HG03064 (cell line): ENCODE measurements around the gene FBLL1.
"Not testable (repeated sequence)": the region's sequence is repeated elsewhere in the genome, so short reads cannot be mapped to it uniquely, and the experiment has no call there.

ENCODE experiments used
- ATAC-seq: cut with Tn5 transposase; IDR thresholded peaks from one replicate; pipeline ENCODE4 v1.9.1; 2021; ENCODE audit warnings: low read depth; ENCODE audit not compliant: unreplicated experiment

The FBLL1 gene

GRCh38 chr5:168550656-168551055 lies 21.6 kb downstream of the FBLL1 start:
- no peak for ATAC-seq

- no peak for ATAC-seq
Observed at GRCh38 chr5:168552146-168552545, 23.0 kb downstream of the FBLL1 start.

GRCh38 chr5:168553377-168554130 lies 24.4 kb downstream of the FBLL1 start:
- ATAC-seq = no peak

GRCh38 chr5:168557389-168557788 lies 28.3 kb downstream of the FBLL1 start:
- ATAC-seq = no peak

DNA sequence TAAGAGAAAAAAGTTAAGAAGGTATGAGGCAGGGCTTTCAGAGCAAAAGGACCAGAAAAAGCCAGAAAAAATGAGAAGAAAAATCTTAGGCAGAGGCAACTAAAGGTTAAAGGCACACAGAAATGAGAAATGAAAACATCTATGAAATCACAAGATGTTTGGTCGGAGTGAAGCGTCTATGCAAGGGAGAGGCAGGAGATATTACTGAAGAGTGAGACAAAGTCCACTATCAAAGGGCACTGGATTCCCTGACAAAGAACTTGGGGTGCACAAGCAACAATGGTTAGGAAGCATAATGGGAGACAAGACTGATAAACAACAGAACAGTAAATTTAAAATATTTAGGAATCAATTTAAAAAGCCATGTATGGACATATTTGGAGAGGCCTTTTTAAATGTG lies 33.2 kb downstream of the FBLL1 start:
- no peak for ATAC-seq

GRCh38 chr5:168563959-168564358 lies 34.9 kb downstream of the FBLL1 start:
- ATAC-seq = no peak

- ATAC-seq = no peak
Observed at GRCh38 chr5:168568738-168569137, 39.6 kb downstream of the FBLL1 start.

- ATAC-seq = no peak
Observed at GRCh38 chr5:168570490-168571328, 41.6 kb downstream of the FBLL1 start.

- not testable (repeated sequence) for ATAC-seq
Observed at GRCh38 chr5:168573663-168574062, 44.6 kb downstream of the FBLL1 start.

GRCh38 chr5:168574156-168574555 lies 45.1 kb downstream of the FBLL1 start:
- ATAC-seq = not testable (repeated sequence)

DNA sequence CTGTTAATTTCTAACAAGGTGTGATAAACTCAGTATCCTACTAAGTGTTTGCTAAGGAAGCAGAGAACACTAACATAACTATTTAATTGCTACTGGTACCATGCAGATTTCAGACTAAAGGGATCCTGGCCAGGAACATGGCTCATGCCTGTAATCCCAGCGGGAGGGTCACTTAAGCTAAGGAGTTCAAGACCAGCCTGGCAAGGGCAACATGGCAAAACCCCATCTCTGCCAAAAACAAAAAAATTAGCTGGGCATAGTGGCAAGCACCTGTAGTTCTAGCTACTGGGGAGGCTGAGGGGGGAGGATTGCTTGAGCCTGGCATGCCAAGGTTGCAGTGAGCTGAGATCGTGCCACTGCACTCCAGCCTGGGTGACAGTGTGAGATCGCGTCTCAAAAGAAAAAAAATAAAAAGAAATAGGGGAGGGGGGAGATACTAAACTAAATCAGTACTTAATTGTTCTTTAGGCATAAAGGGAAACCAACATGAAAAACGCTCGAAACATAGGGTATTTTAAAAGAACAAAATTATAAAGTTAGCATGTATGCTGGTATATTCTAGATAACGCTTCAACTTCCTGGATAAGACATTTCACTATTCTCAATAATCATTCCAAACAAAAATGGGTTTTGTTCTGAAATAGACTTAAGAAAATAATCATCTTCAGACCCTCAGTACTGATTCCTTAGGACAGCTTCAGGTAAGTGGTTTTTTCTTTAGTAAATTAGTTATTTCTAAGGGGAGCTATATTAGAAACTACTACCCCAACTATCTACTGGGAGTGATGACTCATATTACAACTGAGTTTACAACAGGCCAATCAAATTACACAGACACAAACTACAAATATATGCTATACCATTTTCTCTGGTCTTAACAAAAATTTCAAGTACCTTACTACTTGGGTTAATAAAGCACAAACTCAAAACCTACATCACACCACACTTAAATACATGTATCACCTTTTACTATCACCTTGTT lies 46.6 kb downstream of the FBLL1 start:
- ATAC-seq = no peak

DNA sequence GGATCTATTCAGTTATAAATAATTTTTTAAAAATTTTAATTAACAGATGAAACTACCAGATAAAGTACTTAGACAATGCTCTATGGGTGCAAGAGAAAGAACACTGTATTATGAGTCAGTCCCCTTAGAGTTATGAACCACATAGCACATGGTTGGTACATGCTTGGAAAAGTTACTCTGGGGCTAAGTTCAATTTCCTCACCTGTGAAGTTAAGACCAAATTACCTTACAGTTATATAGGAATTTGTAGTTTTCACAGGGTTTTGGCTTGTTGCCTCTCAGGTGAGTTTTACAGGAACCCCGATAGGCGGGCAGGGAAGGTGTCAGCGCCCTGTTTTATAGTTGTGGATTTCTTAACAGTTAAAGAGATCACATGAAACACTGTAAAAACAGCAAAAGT lies 48.9 kb downstream of the FBLL1 start:
- no peak for ATAC-seq

DNA sequence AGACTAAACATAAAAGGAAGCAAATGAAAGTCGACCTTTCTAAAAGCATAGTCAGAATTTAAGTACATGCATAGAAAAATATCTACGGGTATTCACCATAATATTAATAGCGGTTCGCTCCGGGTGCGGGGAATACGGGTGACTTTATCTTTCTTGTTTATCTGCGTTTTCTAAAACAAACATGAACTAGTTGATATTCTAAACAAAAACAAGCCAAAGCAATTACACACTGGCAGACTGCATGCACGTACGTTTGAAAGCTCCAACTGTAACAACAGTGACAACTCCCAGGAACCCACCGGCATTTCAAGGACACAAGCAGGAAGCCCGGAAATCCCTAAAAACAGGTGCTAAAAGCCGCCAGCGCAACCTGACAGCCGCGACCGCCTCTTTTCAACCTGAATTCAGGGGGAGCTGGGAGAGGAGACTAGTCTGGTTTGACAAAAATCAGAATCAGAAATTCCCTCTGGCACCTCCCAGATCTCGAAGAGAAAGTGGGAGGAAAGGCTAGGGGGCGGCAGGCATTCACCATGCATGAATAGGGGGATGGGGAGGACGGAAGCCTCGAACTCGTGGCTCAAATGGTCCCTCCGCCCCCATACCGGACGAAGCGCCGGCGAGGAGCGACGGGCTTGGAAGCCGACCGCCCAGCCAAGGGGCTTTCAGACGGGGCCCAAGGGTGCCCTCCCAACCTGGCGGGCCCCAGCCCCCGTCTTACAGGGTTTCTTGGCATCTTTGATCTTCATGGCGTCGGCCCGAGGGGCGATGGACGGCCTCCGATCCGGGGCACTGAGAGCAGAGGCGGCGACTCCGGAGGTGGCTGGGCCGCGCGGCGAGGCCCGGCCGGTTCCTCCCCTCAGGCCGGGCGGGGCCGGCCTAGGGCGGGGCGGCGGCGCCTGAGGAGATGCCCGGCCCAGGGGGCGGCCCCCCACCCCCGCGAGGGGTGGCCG lies 49.7 kb downstream of the FBLL1 start, which contains the start of gene PANK3:
Gene PANK3 (minus strand): TSS at position 831 of the 950 bp plus-strand sequence. CDS start 85 bp downstream, at position 746.
- ATAC-seq = peak; percentile 55

GRCh38 chr5:168579488-168580226 lies 50.6 kb downstream of the FBLL1 start:
- ATAC-seq = peak; percentile 94

GRCh38 chr5:168580227-168580508 lies 51.1 kb downstream of the FBLL1 start:
- no peak for ATAC-seq
